ENCODE data around the gene ATF7IP.

ATF7IP gene

DNA sequence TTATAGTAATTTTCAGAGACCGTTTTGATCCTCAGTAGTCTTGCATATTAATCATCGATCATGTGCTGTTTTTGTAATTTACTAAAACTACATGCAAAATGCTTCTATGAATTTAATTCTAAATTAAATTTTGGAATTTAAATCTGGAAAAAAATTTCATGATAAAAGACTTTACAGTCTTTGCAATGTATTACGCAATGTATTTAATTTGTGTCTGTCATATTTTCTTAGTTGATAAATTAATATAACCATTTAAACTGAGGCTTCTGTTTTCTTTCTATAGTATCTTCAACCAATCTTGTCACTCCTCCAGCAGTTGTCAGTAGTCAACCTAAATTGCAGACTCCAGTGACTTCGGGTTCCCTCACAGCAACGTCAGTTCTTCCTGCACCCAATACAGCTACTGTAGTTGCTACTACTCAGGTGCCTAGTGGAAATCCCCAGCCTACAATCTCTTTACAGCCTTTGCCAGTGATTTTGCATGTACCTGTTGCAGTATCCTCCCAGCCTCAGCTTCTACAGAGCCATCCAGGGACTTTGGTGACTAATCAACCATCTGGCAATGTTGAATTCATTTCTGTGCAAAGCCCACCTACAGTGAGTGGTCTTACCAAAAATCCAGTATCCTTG is 94.8 kb downstream of the ATF7IP start:
- no peak for TF ChIP-seq CTCF (IDR thresholded peaks at IDR 0.05)

GRCh38 chr12:14471497-14471896 is 106.0 kb downstream of the ATF7IP start:
- no peak for TF ChIP-seq CTCF (IDR thresholded peaks at IDR 0.05)

GRCh38 chr12:14473707-14474287 is 108.3 kb downstream of the ATF7IP start:
- no peak for TF ChIP-seq CTCF (IDR thresholded peaks at IDR 0.05)

DNA sequence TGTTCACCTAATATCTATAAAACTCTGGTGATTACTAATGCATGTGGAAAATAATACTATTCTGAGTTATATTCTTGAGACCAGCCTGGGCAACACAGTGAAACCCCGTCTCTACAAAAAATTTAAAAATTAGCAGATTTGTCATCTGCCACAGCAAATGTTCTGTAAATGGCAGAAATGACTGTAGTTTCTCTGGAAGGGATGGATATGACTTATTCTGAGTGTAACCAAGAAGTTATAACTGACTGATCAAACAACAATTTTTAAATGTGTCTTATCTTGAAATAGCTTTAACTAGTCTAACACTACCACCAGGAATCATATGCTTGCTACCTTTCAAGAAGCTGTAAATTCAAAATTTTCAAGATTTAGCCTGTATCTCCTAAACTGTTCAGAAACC is 113.5 kb downstream of the ATF7IP start:
- TF ChIP-seq CTCF (IDR thresholded peaks at IDR 0.05) = no peak

DNA sequence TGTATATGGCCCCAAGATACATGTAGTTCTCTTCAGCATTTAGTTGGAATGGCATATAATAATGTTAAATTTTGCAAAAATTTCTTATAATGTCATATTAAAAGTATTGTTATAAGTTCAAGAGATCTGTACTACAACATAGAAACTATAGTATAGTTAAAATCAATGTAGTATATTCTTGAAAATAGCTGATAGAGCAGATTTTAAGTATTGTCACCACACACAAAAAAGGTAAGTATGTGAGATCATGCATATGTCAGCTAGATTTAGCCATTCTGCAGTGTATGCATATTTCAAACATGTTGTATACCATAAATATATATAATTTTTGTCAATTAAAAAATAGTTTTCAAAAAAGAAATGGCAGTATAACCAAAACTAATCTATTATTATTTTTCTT is 115.7 kb downstream of the ATF7IP start:
- TF ChIP-seq CTCF (IDR thresholded peaks at IDR 0.05) = no peak

- TF ChIP-seq CTCF (IDR thresholded peaks at IDR 0.05) = no peak
Observed at GRCh38 chr12:14482361-14482760, 116.9 kb downstream of the ATF7IP start.

DNA sequence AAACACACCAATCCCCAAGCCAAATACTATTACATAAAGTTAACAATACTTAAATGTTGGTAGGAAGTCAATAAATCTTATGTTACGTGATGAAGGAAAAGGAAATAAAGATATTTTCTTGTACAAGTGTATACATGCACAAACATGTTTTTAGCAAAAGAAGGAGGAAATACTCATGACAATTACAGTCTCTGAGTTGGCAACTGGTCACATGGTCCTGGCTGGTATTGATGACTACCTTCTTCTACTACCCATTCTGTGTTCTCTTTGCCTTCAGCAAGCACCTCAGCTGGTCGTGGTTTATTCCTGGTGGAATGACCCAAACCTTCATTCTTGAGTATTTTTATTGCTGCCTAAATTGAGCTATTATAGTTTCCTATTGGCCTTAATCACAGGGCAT is 117.4 kb downstream of the ATF7IP start:
- TF ChIP-seq CTCF (IDR thresholded peaks at IDR 0.05) = no peak

DNA sequence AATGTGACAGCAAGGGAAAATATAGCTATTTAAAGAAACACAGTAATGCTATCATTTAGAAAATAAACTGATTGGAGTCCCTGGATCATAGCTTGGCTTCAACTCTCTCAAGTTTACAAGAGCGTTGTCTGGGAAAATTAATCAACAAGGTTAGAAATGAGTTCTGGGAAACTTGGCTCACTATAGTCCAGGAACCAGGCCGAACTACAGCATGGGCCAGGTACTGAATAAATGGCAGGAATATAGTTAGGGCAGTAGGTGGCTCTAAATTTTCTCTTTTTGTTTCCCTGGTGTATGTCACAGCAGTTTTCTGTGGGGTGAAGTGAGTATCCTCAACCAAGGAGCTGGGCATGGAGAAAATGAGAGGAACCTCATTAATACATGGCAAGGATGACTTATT is 129.8 kb downstream of the ATF7IP start:
- no peak for TF ChIP-seq CTCF (IDR thresholded peaks at IDR 0.05)
